ENCODE measurements around the gene ACAP2.

DNA sequence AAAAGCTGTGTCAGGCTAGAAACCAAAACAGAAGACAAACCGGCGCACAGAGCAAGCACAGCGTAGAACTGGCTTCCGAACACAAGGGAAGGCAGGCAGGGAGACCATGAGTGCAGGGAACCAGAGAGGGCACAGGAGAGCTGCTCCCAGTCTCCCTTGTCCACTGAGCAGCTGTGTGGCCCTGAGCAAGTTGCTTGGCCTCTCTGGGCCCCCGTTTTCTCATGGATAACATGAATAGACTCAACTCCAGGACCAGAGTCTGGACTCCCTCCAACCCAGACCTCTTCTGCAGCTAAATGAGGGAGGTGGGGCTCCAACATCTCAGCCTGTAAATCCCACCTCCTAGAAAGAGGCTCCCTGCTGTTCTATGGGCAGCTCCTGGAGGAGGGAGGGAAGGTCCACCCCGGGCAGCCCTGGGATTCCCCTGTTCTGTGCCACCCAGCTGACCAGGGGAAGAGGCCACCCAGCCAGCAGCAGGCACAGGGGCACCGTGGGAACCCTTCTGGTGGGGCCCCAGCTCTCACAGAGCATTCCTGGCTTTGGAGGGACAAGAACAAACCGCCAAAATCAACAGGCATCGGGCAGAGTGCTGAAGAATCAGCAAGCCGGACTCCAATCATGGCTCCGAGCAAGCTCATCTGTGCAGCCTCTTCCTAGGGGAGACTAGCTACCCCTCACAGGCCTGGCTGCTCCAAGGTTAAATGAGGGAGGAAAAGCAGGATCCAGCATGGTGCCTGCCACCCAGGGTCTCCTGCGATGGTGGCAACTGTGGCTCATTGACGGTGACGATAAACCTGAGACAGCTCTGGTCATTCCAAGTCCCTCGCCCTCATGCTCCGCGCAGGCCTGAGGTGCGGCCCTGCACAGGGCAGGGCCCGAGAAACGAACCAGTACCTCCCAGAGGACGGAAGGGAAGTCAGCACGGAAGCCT, 187.0 kb downstream of the ACAP2 start:
- TF ChIP-seq, protein P1, sequence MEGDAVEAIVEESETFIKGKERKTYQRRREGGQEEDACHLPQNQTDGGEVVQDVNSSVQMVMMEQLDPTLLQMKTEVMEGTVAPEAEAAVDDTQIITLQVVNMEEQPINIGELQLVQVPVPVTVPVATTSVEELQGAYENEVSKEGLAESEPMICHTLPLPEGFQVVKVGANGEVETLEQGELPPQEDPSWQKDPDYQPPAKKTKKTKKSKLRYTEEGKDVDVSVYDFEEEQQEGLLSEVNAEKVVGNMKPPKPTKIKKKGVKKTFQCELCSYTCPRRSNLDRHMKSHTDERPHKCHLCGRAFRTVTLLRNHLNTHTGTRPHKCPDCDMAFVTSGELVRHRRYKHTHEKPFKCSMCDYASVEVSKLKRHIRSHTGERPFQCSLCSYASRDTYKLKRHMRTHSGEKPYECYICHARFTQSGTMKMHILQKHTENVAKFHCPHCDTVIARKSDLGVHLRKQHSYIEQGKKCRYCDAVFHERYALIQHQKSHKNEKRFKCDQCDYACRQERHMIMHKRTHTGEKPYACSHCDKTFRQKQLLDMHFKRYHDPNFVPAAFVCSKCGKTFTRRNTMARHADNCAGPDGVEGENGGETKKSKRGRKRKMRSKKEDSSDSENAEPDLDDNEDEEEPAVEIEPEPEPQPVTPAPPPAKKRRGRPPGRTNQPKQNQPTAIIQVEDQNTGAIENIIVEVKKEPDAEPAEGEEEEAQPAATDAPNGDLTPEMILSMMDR (IDR thresholded peaks at IDR 0.05; ENCODE audit: poor library complexity), result no peak
- no peak for TF ChIP-seq EZH2phosphoT487 (IDR thresholded peaks at IDR 0.05; ENCODE audit: low read depth, severe bottlenecking, unreplicated experiment)

All from hepatocyte (in vitro differentiated cells).